Esophagus muscularis mucosa (tissue), 4 donors: ENCODE data around the gene PDXP. TPM values are rescaled to one million over a fixed set of nuclear protein-coding genes. Genes with fewer than 3 reads are reported as not detected.
A peak's percentile ranks its signal among the peaks of the same experiment; 100 is the strongest.

Source experiments
- DNase-seq: peaks from one replicate; pipeline ENCODE4 v3.0.0-alpha.2; 2017; ENCODE audit errors: extremely low spot score
- H3K27ac ChIP-seq, 4 donors: fragments of 200-600 bp; sonication (generic); replicated peaks in 1 of 4; 1 replicate in 3 of 4; 2 replicates in 1 of 4; pipeline ENCODE4 v1.5.1; 2016 to 2019; ENCODE audit warnings: mild to moderate bottlenecking in 1 of 4
- H3K27me3 ChIP-seq, 4 donors: fragments of 200-600 bp; sonication (generic); one replicate each; pipeline versions ENCODE4 v1.5.1 to v1.6.0; 2016 to 2019
- H3K36me3 ChIP-seq, 4 donors: fragments of 200-600 bp; sonication (generic); one replicate each; pipeline ENCODE4 v1.5.1; 2016 to 2019
- H3K4me1 ChIP-seq, 4 donors: fragments of 200-600 bp; sonication (generic); one replicate each; pipeline ENCODE4 v1.5.1; 2016 to 2019
- H3K4me3 ChIP-seq, 4 donors: fragments of 200-600 bp; sonication (generic); 1 replicate in 2 of 4; 2 replicates in 2 of 4; pipeline ENCODE4 v1.5.1; 2016 to 2019; ENCODE audit warnings: mild to moderate bottlenecking in 4 of 4, moderate library complexity in 1 of 4
- H3K9me3 ChIP-seq, 4 donors: fragments of 200-600 bp; sonication (generic); 1 replicate in 3 of 4; 2 replicates in 1 of 4; pipeline ENCODE4 v1.5.1; 2016 to 2019
- EP300 ChIP-seq: sonication (generic); formaldehyde crosslinking; IDR thresholded peaks from one replicate; pipeline ENCODE4 v1.6.1; 2017; ENCODE audit warnings: antibody characterized with exemption
- POLR2A ChIP-seq: fragments of 450-650 bp; IDR thresholded peaks from one replicate; pipeline ENCODE4 v1.6.1; 2017; ENCODE audit warnings: antibody characterized with exemption, moderate library complexity, mild to moderate bottlenecking, low read depth
- POLR2AphosphoS5 ChIP-seq, 2 donors: sonication (generic); formaldehyde crosslinking; IDR thresholded peaks; one replicate each; pipeline ENCODE4 v1.6.1; 2017; ENCODE audit warnings: antibody characterized with exemption in 2 of 2
- WGBS: methylation state at CpG from one replicate; pipeline ENCODE4 v1.1.5; 2018; 5-methylcytosine and 5-hydroxymethylcytosine counted together
- intact Hi-C: fragments of 100-400 bp; cut with DNase I; formaldehyde crosslinking; loops from one replicate; pipeline ENCODE4 v1.15.1; 2023
- total RNA-seq, 4 donors: library from RNA; depleted of rRNA; stranded (reverse); fragments of >200 nt; gene quantifications; one replicate each; pipeline versions ENCODE4 v1.1.0 to v1.2.1, GENCODE V29; 2016
- TF ChIP-seq, protein P1 (sequence below), 3 experiments: fragments of 200-600 bp in 2 of 3; fragments of 450-650 bp in 1 of 3; sonication (generic) in 2 of 3; IDR thresholded peaks; one replicate each; pipeline ENCODE4 v1.5.1; 2017 to 2019; ENCODE audit warnings: antibody characterized with exemption in 3 of 3, mild to moderate bottlenecking in 2 of 3, moderate library complexity in 1 of 3

Gene PDXP
- total RNA-seq, 4 donors from 2014 or later = 7.3 to 28.3 (median 17.4) TPM

- intact Hi-C loops = loop anchor here (1.0 to 10.0 kb wide), 3 partner anchors 38 to 114 kb away; no protein-coding TSS in a partner anchor
- TF ChIP-seq POLR2AphosphoS5 (IDR thresholded peaks at IDR 0.05) (no peak), EP300 (no peak), POLR2A (no peak)
- TF ChIP-seq, protein P1, sequence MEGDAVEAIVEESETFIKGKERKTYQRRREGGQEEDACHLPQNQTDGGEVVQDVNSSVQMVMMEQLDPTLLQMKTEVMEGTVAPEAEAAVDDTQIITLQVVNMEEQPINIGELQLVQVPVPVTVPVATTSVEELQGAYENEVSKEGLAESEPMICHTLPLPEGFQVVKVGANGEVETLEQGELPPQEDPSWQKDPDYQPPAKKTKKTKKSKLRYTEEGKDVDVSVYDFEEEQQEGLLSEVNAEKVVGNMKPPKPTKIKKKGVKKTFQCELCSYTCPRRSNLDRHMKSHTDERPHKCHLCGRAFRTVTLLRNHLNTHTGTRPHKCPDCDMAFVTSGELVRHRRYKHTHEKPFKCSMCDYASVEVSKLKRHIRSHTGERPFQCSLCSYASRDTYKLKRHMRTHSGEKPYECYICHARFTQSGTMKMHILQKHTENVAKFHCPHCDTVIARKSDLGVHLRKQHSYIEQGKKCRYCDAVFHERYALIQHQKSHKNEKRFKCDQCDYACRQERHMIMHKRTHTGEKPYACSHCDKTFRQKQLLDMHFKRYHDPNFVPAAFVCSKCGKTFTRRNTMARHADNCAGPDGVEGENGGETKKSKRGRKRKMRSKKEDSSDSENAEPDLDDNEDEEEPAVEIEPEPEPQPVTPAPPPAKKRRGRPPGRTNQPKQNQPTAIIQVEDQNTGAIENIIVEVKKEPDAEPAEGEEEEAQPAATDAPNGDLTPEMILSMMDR (IDR thresholded peaks at IDR 0.05) = no peak
- 17% methylated on average over 1 of the region's 2 CpGs for WGBS
- Histone ChIP-seq H3K27ac (peak overlapping the region in 2 of 4 donors; percentile 19 to 40), H3K36me3 (peaks cover 0 to 28% (median 26%) of the 10 kb centered on the region in 4 donors), H3K4me3 (no peak overlapping the region), H3K27me3 (no peaks in the 10 kb centered on the region), H3K9me3 (no peaks in the 10 kb centered on the region), H3K4me1 (peaks cover 33 to 64% (median 52%) of the 10 kb centered on the region in 4 donors)
- no peak for DNase-seq
Measured at GRCh38 chr22:37681001-37681424, 22.5 kb downstream of the PDXP start.

DNA sequence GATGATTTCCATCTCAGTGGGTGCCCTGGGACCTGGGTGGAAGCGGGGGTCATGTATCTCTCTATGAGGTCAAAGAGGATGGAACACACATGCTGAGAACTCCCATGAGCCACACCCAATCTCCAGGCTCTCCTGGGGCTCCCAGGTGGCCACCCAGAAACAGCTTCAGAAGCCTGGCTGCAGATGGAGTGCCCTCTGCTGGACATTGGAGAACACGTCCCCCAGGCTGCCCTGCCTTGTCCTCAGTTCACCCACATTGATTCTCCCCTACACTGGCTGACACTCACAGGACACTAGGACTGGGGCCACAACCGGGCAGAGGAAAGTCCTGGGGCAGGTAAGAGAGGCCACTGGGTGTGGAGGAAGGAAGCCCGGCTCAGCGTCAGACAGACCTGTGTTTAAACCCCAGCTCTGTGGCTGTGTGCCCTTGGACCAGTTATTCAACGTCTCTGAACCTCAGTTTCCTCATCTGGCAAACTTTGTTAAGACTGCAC lies 23.1 kb downstream of the PDXP start:
- no peak for DNase-seq
- Histone ChIP-seq H3K27me3 (no peaks in the 10 kb centered on the region), H3K9me3 (no peaks in the 10 kb centered on the region), H3K4me3 (no peak overlapping the region), H3K27ac (peak overlapping the region in 2 of 4 donors; percentile 19 to 40), H3K4me1 (peaks cover 27 to 59% (median 47%) of the 10 kb centered on the region in 4 donors), H3K36me3 (peaks cover 0 to 28% (median 26%) of the 10 kb centered on the region in 4 donors)
- intact Hi-C loops = loop anchor here (1.0 to 10.0 kb wide), 3 partner anchors 38 to 113 kb away; no protein-coding TSS in a partner anchor
- peak in 1 of 2 donors; percentile 31 for TF ChIP-seq POLR2AphosphoS5 (IDR thresholded peaks at IDR 0.05)
- TF ChIP-seq POLR2A = no peak
- TF ChIP-seq, protein P1 (IDR thresholded peaks at IDR 0.05) = peak; percentile 85 to 99 (median 94)
- TF ChIP-seq EP300 = no peak
- WGBS = 28% methylated on average over 4 of the region's 6 CpGs

GRCh38 chr22:37684803-37685615 lies 26.5 kb downstream of the PDXP start:
- Histone ChIP-seq H3K36me3 (peaks cover 10 to 26% (median 24%) of the 10 kb centered on the region in 4 donors), H3K27ac (no peak overlapping the region), H3K4me3 (no peak overlapping the region), H3K9me3 (no peaks in the 10 kb centered on the region), H3K27me3 (no peaks in the 10 kb centered on the region), H3K4me1 (peaks cover 25 to 50% (median 31%) of the 10 kb centered on the region in 4 donors)
- TF ChIP-seq, protein P1 (IDR thresholded peaks at IDR 0.05) = no peak
- no peak for TF ChIP-seq POLR2AphosphoS5 (IDR thresholded peaks at IDR 0.05)
- TF ChIP-seq POLR2A = no peak
- TF ChIP-seq EP300 = no peak
- DNase-seq = no peak
- WGBS = 82% methylated on average over 16 of the region's 16 CpGs
- intact Hi-C loops = loop anchor here (5.0 to 10.0 kb wide), 3 partner anchors 60 to 110 kb away; no protein-coding TSS in a partner anchor

DNA sequence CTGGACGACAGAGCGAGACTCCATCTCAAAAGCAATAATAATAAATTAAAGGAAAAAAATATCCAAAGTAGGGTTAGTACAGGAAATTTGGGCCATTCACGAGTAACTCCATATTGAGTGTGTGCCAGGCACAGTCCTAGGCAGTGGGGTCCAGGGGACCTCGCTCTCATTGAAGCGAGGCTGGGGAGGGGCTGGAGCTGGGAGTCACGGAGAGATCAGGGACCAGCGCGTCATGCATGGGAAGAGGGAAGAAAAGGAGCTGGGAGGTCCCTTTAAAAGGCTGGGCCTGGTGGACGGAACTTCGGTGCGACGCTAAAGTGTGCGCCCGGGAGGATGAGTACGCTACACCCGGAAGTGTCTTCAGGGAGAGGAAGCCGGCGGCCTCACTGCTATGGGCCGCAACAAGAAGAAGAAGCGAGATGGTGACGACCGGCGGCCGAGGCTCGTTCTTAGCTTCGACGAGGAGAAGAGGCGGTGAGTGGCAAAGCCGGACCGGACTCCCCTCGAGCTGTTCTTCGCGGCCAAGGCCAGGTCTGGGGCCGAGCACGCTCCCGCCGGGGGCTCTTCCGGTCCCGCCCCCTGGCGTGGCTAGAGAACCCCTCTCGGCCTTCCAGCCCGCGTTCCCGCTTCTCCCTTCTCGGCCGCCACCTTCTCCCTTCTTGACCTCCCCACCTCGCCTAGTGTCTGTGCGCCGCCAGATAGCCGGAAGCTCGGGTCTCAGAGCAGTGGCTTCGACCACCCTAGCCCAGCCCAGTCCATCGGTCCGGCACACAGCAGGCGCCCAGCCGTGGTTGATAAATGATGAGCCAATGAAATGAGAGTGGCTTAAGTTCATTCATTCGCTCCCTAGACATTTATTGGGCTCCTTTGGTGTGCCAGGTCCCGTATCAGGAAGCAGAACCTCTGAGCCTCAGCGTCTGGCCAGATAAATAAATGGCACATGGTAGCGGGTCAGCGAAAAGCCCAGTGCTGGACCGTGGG lies 27.8 kb downstream of the PDXP start, which contains the start of gene NOL12:
Gene NOL12 (plus strand): TSS at position 342 of the 981 bp plus-strand sequence. CDS start 50 bp downstream, at position 392.
- intact Hi-C loops = loop anchor here (5.0 to 10.0 kb wide), 3 partner anchors 61 to 109 kb away; no protein-coding TSS in a partner anchor
- 2% methylated on average over 43 of the region's 62 CpGs for WGBS

More for the DNA sequence above, 27.8 kb downstream of the PDXP start, which contains the start of gene NOL12:
- Histone ChIP-seq H3K27ac (peak within 1 kb of the TSS; percentile 77 to 92 (median 86)), H3K9me3 (no peaks in the 10 kb centered on the region), H3K36me3 (peaks cover 19 to 35% (median 33%) of the 10 kb centered on the region in 4 donors), H3K4me3 (peak within 1 kb of the TSS; percentile 67 to 89 (median 79)), H3K27me3 (no peaks in the 10 kb centered on the region), H3K4me1 (peaks cover 22 to 37% (median 26%) of the 10 kb centered on the region in 4 donors)
- peak; percentile 96 for DNase-seq
- TF ChIP-seq EP300 = no peak
- TF ChIP-seq POLR2AphosphoS5 (IDR thresholded peaks at IDR 0.05) = peak; percentile 76 to 82
- no peak for TF ChIP-seq POLR2A
- TF ChIP-seq, protein P1 (IDR thresholded peaks at IDR 0.05) = peak in 1 of 3 experiments; percentile 39
